Posterior vena cava (tissue), 2 donors: ENCODE measurements around the gene MRPS14. TPM values are rescaled to one million over a fixed set of nuclear protein-coding genes. Genes with fewer than 3 reads are reported as not detected.
"Not testable (repeated sequence)": the region's sequence is repeated elsewhere in the genome, so short reads cannot be mapped to it uniquely, and the experiment has no call there.

Experiments used
- DNase-seq: peaks from one replicate; pipeline ENCODE4 v3.0.0-alpha.2; 2020; ENCODE audit warnings: low spot score
- intact Hi-C, 2 donors: fragments of 100-400 bp; cut with DNase I; formaldehyde crosslinking; loops; one replicate each; pipeline versions ENCODE4 v1.14.1 to v1.14.2; 2022 to 2023
- long read RNA-seq, 2 donors: library from polyadenylated mRNA; unstranded; transcript quantifications; one replicate each; pipeline ENCODE4 v2.0.0, GENCODE V29; 2020 to 2021
- total RNA-seq, 2 donors: library from RNA; stranded (reverse); fragmentation: NEBNext Ultra II Directional; extraction: Animal tissue kit (Norgen Biotek cat#: 25700); gene quantifications; one replicate each; pipeline ENCODE4 v1.2.1, GENCODE V29; 2021
- donor health status: DM: yes; HTN: yes; CAD: no.
- donor health status: DM: yes; HTN: yes; CAD: no.

MRPS14 gene
- total RNA-seq: 10 to 100 TPM; 18.1 to 28.8 TPM
- long read RNA-seq, donor 1, transcript MRPS14-202 (3 exons, 2,115 nt): major isoform, 9 of 14 reads
- long read RNA-seq, donor 1, partial matches to known transcripts: 1 of 14 reads
- long read RNA-seq, donor 1, other reads (novel, unspliced or antisense): 0 of 14 reads
- long read RNA-seq, donor 2, transcript MRPS14-202 (3 exons, 2,115 nt): major isoform, 18 of 23 reads
- long read RNA-seq, donor 2, partial matches to known transcripts: 1 of 23 reads
- long read RNA-seq, donor 2, other reads (novel, unspliced or antisense): 0 of 23 reads

DNA sequence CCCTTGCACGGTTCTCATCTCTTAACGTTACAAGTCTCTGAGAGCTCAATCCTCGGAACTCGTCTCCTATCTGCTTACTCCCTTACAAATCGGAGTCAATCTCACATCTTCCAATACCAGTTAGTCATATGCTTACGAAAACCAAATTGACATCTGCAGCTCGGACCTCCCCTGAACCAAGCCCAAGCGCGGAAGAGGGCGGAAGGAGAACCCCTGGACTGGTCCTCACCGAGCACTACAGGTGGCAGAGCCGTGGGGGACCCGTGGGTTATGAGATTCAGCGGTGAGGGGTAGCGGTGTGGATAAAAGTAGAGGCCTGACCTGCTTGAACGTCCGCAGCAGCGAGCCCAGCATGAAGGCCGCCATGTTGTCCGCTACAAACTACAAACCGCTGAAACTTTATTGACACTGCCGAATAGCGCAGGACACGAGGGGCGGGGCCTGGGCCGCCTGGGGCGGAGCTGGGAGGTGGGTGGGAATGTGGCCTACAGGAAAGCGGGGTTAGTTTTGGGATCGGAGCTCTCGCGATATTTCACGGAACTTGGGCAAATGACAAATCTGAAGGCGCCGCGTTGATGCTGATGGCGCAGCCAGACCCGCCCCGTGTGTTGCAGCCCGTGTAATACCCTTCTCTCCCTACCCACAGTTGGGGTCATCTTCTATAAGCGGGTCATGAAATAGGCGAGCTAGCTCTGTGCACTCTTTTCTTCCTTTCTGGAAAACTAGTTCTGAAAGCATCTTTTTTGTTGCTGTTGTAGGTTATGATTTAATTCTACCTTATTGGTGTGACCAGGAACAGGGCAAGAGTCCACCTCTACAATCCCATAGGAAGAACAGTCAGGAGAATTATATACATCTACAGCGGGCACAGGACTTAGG, at the start of gene MRPS14:
Gene MRPS14 (minus strand): TSS at position 383 of the 879 bp plus-strand sequence. CDS start 17 bp downstream, at position 366.
- peak; percentile 99 for DNase-seq
- intact Hi-C loops: no loop called here

DNA sequence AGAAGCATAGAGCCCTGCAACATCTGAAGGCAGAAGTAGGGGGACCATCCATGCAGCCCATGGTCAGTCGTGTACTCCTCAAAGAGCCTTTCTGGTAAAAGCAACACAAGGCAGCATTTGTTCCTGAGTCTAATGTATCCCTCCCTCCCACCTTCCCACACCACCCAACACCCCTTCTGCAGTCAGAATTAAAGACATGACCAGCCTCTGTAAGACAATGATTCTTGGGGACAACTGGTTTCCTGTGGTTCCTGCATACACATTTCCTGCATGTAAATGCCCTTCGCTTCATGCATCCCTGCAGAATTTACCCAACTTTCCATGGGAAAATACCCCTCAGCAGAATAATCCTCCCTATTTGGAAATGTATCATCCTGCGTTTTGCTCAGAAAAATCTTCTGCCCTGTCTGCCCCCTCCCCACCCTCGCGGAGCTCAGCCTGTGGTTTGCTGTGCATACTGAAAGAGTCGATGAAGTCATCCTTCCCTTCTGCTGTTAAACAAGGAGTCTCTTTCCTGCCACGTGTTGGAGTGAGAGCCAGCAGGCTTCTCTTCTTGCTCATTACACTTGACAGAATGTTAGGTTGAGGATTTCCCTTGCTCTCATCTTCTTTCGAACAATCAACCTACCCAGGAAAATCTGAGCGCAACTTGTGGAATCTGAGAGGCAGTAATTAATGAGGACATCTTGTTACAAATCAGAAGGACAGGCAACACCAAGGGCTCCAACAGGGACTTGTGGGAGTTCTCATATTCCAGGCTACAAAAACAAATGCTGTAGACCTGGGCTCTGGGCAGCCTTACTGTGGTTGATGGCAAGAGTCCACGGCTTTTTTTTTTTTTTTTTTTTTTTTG, 49.1 kb upstream of the MRPS14 start:
- intact Hi-C loops: no loop called here
- DNase-seq: no peak

DNA sequence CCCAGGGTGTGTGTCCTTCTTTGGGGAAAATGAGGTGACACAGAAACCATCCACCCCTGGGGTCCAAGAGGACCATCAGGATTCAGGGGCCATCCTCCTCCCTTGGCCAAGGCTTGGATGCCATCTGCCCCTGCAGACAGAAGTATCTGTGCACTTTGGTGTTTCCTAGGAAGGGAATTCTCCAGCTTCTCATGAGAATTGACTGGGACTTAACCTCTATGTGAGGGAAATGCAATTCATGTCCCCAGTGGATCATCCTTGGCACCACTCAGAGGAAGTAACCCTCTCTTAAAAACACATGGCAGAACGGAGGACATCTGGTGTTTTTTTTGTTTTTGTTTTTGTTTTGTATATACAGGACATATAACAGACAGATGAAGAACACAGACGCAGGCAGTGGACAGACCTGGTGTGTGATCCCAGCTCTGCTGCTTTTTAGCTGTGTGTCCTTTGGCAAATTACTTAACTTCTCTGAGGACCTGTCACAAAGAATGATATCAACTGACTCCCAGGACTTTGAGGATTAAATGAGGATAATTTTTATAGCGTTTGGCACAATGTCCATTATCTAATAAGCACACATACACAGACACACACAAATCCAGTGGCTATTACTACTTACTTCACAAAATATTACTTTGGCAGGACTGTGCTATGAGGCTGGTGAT, 48.2 kb upstream of the MRPS14 start:
- intact Hi-C loops: no loop called here
- DNase-seq: no peak

DNA sequence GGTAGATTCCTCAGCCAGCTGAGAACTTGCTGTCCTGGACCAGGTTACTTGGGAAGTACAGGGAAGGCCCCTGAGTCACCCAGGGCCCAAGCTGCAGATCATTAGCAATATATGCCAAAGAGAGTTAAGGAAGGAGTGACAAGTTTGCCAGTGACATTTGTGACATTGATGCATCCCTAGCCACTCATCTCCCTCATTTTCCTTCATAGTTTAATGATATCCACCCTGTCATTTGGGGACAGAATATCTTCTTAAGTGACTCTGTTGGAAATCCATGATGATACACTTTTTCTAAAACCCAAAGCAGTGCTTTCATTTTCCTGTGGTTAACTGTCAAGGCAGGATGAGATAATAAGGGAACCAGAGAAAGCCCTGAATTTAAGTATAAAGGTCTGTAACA, 47.6 kb upstream of the MRPS14 start:
- no peak for DNase-seq
- intact Hi-C loops: no loop called here

DNA sequence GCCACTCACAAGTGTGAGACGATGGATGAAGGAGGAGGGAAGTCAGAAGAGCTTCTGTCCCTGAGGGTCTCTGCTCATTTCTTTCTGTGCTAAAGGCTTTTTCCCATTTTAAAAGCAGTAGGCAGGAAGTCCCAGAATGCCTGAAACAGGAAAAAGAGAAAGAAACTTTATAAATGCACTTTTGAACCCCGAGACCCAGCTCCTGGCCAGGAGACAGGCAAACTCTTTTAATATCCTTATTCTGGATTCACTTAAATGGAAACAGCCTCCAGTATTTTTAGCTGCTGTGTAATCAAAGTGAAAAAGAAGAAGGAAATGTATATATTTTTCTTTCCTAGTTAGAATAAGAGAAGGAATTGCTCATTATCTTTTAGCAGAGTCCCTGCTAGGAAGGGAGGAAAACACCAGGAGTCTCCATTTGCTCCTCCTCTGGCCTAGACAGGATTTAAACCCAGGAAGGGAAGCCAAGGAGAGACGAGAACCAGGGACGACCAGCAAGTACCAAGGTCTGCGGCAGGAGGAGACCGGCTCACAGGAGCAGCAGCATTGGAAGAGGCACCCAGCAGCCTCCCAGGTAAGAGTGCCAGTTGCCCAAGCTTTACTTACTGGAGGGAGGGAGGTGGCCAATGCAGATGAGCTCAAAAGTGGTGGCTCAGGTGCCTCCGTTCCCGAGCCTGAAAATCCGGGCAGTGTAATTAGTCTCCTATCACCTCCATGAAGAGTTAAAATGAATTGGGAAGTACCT, 44.3 kb upstream of the MRPS14 start, which contains the start of gene TNN:
Gene TNN (plus strand): TSS at position 472 of the 745 bp plus-strand sequence. CDS start 9,586 bp downstream, outside the sequence.
- intact Hi-C loops: no loop called here
- no peak for DNase-seq

DNA sequence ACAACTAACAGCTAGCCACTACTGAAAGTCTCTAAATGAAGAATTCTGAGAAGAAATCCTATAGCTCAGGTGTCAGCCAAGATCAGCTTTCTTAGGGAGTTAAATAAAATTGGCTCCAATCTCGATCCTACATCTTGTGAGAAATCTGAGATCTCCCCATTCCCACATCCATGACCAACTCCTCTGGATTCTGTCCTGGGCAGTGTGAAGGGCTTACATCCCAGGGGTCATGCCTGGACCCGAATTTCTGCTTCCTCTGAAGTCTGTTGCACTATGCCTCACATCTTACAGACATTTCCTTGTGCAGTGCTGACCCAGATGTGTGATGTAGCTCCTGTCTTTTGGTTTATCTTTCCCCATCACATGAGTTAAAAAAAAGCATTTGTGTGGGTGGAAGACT, 39.6 kb upstream of the MRPS14 start:
- no peak for DNase-seq
- intact Hi-C loops: no loop called here

DNA sequence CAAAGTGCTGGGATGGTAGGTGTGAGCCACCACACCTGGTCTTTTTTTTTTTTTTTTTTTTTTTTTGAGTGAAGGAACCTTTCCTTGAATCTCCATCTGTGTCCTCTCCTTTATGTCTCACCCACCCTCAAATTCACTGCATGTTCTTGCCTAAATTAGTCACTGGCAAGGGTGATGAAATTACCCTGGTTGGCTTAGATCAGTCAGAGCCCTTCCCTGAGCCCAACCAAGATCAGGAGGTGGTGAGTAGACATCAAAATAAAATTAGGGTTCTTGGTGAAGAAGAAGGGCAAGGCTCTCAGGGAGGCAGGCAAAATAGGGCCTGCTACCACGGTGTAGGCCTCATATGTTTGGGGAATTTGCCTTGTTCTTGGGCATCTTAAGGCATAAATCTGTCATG, 39.1 kb upstream of the MRPS14 start:
- intact Hi-C loops: no loop called here

DNA sequence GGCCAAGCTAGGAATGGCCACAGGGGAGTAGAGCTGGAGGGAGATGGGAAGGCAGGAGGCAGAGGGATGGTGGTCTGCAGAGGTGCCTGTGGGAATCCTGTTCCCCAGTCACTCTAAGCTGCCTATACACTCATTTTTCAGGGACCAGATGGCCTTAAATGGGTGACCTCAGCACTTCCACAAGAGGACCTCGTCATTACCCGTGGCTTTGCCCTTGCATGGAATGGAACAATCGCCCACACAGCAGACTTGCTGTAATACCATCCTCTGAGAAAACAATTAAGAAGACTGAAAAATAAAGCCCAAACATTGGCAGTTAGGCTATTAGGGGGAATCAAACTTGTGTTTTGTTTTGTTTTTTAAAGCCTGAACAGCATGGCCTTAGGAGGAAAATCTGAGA, 31.5 kb upstream of the MRPS14 start:
- DNase-seq: no peak
- intact Hi-C loops: no loop called here

More for the DNA sequence above, 39.1 kb upstream of the MRPS14 start:
- no peak for DNase-seq

DNA sequence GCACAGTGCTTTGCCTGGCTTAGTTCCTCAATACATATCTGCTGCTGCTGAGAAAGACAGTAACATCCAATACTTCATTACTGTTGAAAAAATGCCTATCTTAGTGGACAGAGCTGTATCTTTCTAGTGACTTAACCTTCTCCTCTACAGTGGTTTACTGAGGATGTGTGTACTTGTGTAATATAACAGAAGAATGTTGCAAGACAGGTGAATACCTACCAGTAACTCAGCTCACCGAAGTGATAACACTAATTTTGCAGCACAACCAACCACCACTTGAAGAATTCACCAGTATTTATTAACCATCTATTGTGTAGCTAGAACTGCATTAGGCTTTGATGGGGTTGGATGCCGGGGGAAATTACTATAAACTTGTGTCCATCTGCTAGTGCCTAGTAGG, 27.8 kb upstream of the MRPS14 start:
- intact Hi-C loops: no loop called here
- no peak for DNase-seq

DNA sequence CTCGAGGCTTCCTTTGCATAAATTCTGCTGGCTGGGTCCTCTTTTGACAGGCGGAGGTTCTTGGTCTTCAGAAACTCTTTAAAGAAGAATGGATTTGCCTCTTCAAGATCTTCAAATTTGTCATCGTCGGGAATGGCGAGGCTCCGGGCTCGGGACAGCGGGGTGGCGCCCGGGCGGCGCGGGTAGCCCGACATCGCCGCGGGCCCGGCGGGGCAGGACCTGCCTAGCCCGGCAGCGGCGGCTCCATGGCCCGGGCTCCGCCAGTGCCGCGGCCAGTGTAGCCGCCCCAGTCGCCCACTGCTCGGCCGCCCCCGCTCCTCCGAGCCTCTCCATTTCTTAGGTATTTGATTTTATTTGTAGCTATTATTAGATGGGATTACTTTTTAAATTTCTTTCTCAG, 22.3 kb upstream of the MRPS14 start:
- intact Hi-C loops: no loop called here
- no peak for DNase-seq

DNA sequence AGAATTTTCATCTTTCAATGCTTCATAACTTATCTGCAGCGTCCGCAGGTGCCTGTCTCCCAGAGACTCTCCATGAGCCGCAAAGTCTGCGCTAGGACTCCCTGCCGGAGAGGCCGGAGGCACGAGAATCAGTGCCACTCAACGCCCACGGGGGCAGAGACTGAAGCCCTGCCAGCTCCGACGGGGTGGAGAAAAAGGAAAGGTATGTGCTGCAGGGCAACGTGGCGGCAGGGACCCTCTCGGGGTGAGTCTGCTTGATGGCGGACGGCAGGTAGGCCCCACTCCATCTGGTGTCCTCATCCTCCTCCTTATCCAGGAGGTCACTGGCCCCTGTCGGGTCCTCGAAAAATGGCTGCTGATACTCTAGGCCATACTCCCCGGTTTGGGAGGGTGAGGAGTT, 21.9 kb upstream of the MRPS14 start:
- no peak for DNase-seq
- intact Hi-C loops: no loop called here

DNA sequence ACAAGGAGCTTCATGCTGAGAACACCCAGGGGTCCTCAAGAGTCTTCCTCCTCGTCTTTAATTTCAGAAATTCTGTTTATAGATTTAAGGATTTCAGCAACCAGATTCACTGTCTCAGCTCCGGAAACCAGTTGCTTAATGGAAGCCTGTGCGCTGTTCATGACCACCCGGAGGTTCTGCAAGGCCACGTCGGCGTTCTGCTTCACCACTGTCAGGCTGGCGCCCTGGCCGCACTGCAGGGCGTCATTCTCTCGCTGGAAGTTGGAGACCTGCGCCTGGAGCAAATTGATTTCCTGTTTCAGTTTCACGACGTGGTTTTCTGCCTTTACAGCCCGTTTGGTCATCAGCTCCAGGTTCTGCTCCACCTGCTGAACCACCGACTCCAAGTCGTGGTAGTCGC, 21.4 kb upstream of the MRPS14 start:
- intact Hi-C loops, DNase-seq: not testable (repeated sequence)

DNA sequence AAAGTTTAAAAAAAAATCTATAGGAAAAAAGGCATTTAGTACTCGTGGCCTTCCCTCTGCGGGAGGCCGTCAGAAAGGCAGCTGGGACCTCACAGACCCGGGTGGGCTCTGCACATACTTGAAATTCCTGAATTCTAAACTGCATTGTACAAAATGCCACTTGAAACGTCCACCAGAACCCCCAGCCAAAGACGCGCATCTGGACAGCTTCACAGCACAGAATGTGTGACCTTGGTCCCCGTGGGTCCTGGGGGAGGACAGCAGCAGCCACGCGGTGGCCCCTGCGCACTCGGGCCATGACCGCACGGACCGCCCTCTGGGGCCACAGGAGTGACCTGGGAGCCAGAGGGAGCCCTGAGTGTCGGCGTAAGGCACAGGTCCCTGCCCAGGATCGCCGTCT, 20.6 kb upstream of the MRPS14 start:
- DNase-seq: no peak
- intact Hi-C loops: no loop called here

DNA sequence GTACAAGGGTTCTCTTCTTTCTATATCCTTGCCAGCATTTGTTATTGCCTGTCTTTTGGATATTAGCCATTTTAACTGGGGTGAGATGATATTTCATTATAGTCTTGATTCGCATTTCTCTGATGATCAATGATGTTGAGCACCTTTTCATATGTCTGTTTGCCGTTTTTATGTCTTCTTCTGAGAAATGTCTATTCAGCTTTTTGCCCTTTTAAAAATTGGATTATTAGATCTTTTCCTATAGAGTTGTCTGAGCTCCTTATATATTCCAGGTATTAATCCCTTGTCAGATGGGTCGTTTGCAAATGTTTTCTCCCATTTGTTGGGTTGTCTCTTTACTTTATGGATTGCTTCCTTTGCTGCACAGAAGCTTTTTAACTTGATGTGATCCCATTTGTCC, 19.4 kb upstream of the MRPS14 start:
- intact Hi-C loops: no loop called here
- DNase-seq: no peak

DNA sequence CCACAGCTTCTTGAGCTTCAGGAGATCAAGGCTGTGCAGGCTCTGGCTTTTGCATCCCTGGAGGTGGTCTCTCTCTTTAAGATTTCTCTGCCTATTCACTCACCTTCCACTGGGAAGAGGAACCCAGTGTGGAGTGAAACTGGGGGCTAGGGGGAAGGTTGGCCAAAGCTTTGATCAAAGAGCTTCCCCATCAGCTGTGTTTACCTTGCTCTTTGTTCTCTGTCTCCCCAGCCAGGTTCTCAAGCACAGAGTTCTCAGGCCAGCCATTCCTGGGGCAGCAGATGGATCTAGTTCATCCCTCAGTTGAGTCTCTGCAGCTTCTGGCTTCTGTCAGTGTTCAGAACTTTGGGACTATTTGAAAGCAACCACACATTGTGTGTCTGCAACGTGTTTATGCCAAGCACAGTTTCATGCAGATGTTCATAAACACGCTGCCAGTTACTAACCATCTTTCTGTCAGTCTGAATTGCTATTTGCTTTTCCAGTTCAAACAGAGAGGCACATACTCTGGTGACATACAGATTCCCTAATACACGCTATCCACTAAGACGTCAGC, 17.2 kb upstream of the MRPS14 start:
- intact Hi-C loops: no loop called here
- no peak for DNase-seq

DNA sequence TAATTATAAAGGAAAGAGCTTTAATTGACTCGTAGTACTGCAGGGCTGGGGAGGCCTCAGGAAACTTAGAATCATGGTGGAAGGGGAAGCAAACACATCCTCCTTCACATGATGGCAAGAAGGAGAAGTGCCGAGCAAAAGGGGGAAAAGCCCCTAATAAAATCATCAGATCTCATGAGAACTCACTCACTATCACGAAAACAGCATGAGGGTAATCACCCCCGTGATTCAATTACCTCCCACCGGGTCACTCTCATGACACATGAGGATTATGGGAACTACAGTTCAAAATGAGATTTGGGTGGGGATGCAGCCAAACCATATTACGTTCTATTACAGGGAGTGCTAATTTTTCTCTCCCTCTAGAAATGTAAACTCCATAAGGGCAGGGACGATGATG, 14.2 kb upstream of the MRPS14 start:
- intact Hi-C loops: loop anchor here (5.0 to 10.0 kb wide), 3 partner anchors 87 to 545 kb away; no protein-coding TSS in a partner anchor
- DNase-seq: no peak

DNA sequence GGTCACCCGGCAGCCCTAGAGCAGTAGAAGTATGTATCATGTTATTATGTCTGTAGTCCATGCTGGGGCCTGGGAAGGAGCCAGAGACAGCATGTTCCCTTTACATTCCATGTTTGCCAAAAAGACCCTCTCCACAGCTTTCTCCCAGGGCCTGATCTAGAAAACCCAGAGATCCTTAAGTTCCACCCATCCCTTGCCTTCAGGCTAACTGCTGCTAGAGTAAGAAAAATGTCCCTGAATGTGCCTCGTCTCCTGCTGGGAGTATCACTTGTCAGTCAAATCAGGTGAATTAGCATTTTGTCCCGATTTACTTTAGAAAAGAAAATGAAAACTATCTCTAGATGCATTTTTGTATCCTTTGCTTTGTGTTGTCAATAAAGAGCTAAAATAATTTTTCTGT, 13.3 kb upstream of the MRPS14 start:
- intact Hi-C loops: loop anchor here (5.0 to 10.0 kb wide), 3 partner anchors 88 to 546 kb away; no protein-coding TSS in a partner anchor
- no peak for DNase-seq

DNA sequence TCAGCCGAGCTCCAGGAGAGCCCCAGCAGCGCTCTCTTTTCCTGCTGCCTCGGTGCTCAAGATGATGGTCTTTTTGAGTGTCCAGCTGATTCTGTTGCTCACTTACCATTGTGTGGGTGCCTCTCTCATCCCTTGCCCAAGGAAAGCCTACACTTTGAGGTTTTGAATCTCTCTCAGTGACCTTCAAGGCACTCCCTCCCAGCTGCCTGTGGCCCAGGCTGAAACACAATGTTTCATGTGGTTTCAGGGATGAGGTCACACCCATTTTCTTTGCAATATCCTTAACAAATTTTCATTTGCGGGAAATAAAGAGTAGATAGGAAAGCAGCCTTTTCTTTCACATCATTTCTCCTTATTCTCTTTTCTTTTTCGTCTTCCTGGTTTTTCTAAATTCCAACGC, 12.6 kb upstream of the MRPS14 start:
- intact Hi-C loops: loop anchor here (5.0 to 10.0 kb wide), 3 partner anchors 89 to 546 kb away; no protein-coding TSS in a partner anchor
- DNase-seq: no peak
